PFSK-1 (cell line): Measurements from ENCODE around the gene KAZN.

Experiments used
- FOXP2 ChIP-seq: optimal IDR thresholded peaks from 2 replicates; pipeline ENCODE3; 2011; ENCODE audit warnings: borderline replicate concordance, control low read depth, inconsistent platforms; ENCODE audit not compliant: insufficient read depth; ENCODE audit errors: extremely low read length, extremely low read depth
- POLR2AphosphoS5 ChIP-seq: IDR thresholded peaks from 2 replicates; pipeline ENCODE4 v1.6.1; 2012; ENCODE audit warnings: low read depth, mild to moderate bottlenecking, control low read depth, low read length, moderate library complexity
- REST ChIP-seq, 2 experiments: IDR thresholded peaks; 2 replicates each; pipeline versions ENCODE4 v1.6.1 to v1.8.0; 2011 to 2012; ENCODE audit warnings: low read depth in 2 of 2, low read length in 2 of 2, control low read depth in 1 of 2, inconsistent platforms in 1 of 2, mild to moderate bottlenecking in 1 of 2, moderate library complexity in 1 of 2; ENCODE audit not compliant: insufficient read depth in 1 of 2
- SIN3A ChIP-seq: IDR thresholded peaks from 2 replicates; pipeline ENCODE4 v1.6.1; 2012; ENCODE audit warnings: mild to moderate bottlenecking, low read length, moderate library complexity, borderline replicate concordance; ENCODE audit not compliant: insufficient read depth
- TAF1 ChIP-seq: IDR thresholded peaks from 2 replicates; pipeline ENCODE4 v1.6.1; 2012; ENCODE audit warnings: low read length, control low read depth, borderline replicate concordance; ENCODE audit not compliant: insufficient read depth

KAZN gene

GRCh38 chr1:15012822-15013221 lies 414.3 kb downstream of the KAZN start:
- TF ChIP-seq REST (IDR thresholded peaks at IDR 0.05; ENCODE audit: insufficient read depth in 1 of 2, low read depth in 2 of 2, low read length in 2 of 2): no peak
- TF ChIP-seq FOXP2: no peak
- TF ChIP-seq POLR2AphosphoS5: no peak
- no peak for TF ChIP-seq SIN3A
- no peak for TF ChIP-seq TAF1

DNA sequence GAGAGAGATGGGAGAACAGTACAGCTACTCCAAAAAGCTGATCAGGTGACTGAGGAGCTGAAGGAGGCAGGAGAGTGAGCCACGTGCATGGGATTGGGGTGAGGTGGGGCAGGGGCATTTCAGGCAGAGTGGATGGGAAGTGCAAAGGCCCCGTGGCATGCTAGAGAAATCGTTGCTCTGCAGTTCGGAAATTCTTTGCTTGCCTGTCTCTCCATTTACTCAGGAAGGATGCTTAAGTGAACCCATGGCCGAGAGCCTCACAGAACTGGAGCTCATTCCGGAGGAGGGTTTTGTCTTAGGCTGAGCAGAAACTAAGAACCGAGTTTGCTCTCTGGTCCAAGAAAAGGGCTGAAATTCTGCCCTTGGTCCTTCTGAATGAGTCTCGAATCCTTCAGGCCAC lies 415.3 kb downstream of the KAZN start:
- TF ChIP-seq SIN3A (no peak), REST (IDR thresholded peaks at IDR 0.05; ENCODE audit: insufficient read depth in 1 of 2, low read depth in 2 of 2, low read length in 2 of 2) (no peak), FOXP2 (no peak), TAF1 (no peak), POLR2AphosphoS5 (no peak)

- no peak for TF ChIP-seq POLR2AphosphoS5
- TF ChIP-seq TAF1: no peak
These were observed 416.0 kb downstream of the KAZN start for GRCh38 chr1:15014516-15014915.

GRCh38 chr1:15016001-15016400 lies 417.5 kb downstream of the KAZN start:
- no peak for TF ChIP-seq POLR2AphosphoS5
- TF ChIP-seq SIN3A: no peak
- TF ChIP-seq TAF1: no peak
- TF ChIP-seq FOXP2: no peak
- TF ChIP-seq REST (IDR thresholded peaks at IDR 0.05; ENCODE audit: insufficient read depth in 1 of 2, low read depth in 2 of 2, low read length in 2 of 2): no peak

DNA sequence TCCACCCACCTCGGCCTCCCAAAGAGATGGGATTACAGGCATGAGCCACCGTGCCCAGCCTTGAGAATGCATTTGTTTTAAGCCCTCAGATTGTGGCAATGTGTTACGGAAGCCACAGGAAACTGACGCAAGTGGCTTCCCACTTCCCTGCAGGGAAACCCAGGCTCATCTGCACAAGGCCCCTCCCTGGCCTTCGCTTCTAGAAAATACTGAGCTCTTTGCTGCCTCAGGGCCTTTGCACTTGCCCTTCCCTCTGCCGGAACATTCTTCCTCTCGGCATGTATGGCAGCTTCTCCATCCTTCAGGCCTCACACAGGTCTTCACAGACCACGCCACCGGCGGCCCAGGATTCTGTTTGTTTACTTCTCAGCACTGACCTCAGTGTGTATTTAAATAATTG lies 418.0 kb downstream of the KAZN start:
- TF ChIP-seq TAF1 (no peak), SIN3A (no peak), POLR2AphosphoS5 (no peak)

GRCh38 chr1:15017120-15017519 lies 418.6 kb downstream of the KAZN start:
- TF ChIP-seq FOXP2 (no peak), POLR2AphosphoS5 (no peak), SIN3A (no peak), TAF1 (no peak), REST (IDR thresholded peaks at IDR 0.05; ENCODE audit: insufficient read depth in 1 of 2, low read depth in 2 of 2, low read length in 2 of 2) (no peak)
